Liver (tissue), 9 donors: ENCODE results near the gene SMYD3. TPM values are rescaled to one million over a fixed set of nuclear protein-coding genes. Genes with fewer than 3 reads are reported as not detected.
"Not testable (repeated sequence)": the region's sequence is repeated elsewhere in the genome, so short reads cannot be mapped to it uniquely, and the experiment has no call there.

Experiments used
- DNase-seq: peaks from one replicate; pipeline ENCODE4 v3.0.0-alpha.2; 2017; ENCODE audit warnings: low spot score
- H3K27ac ChIP-seq, 2 donors: one replicate each; pipeline ENCODE4 v1.7.0; 2013; ENCODE audit warnings: inconsistent platforms in 2 of 2, low read length in 2 of 2, control low read depth in 1 of 2, low read depth in 1 of 2, mild to moderate bottlenecking in 1 of 2
- H3K27me3 ChIP-seq, 4 donors: one replicate each; pipeline versions ENCODE4 v1.6.1 to v1.7.0; 2013; ENCODE audit warnings: low read length in 3 of 4, inconsistent platforms in 1 of 4, mild to moderate bottlenecking in 1 of 4, moderate library complexity in 1 of 4; ENCODE audit not compliant: control insufficient read depth in 4 of 4, insufficient read depth in 4 of 4
- H3K36me3 ChIP-seq, 4 donors: one replicate each; pipeline versions ENCODE4 v1.6.1 to v1.7.0; 2013; ENCODE audit warnings: low read length in 3 of 4, mild to moderate bottlenecking in 3 of 4, low read depth in 1 of 4, moderate library complexity in 1 of 4; ENCODE audit not compliant: control insufficient read depth in 4 of 4, insufficient read depth in 3 of 4
- H3K4me1 ChIP-seq, 4 donors: one replicate each; pipeline versions ENCODE4 v1.6.1 to v1.7.0; 2013; ENCODE audit warnings: low read length in 3 of 4, mild to moderate bottlenecking in 3 of 4, moderate library complexity in 1 of 4; ENCODE audit not compliant: control insufficient read depth in 4 of 4, insufficient read depth in 4 of 4
- H3K4me3 ChIP-seq, 3 donors: one replicate each; pipeline versions ENCODE4 v1.6.1 to v1.7.0; 2013; ENCODE audit warnings: low read length in 3 of 3, control low read depth in 1 of 3, low read depth in 1 of 3, mild to moderate bottlenecking in 1 of 3
- H3K9ac ChIP-seq, 2 donors: one replicate each; pipeline ENCODE4 v1.7.0; 2013; ENCODE audit warnings: low read length in 2 of 2, mild to moderate bottlenecking in 2 of 2, moderate library complexity in 2 of 2, control low read depth in 1 of 2, low read depth in 1 of 2
- H3K9me3 ChIP-seq, 4 donors: one replicate each; pipeline versions ENCODE4 v1.6.1 to v1.7.0; 2013; ENCODE audit warnings: low read length in 3 of 4; ENCODE audit not compliant: control insufficient read depth in 4 of 4
- EGR1 ChIP-seq, 2 donors: IDR thresholded peaks; 2 replicates each; pipeline ENCODE4 v1.6.1; 2016 to 2018; ENCODE audit warnings: antibody characterized with exemption in 2 of 2, low read depth in 2 of 2
- FOXA1 ChIP-seq: IDR thresholded peaks from 2 replicates; pipeline ENCODE4 v1.6.1; 2016; ENCODE audit warnings: antibody characterized with exemption
- FOXA2 ChIP-seq: IDR thresholded peaks from 2 replicates; pipeline ENCODE4 v1.6.1; 2016; ENCODE audit warnings: antibody characterized with exemption
- GABPA ChIP-seq, 2 donors: IDR thresholded peaks in 1 of 2; conservative IDR thresholded peaks in 1 of 2; 2 replicates each; pipeline ENCODE4 v1.6.1; 2016; ENCODE audit warnings: antibody characterized with exemption in 2 of 2, mild to moderate bottlenecking in 1 of 2, moderate library complexity in 1 of 2
- HNF4A ChIP-seq, 2 donors: conservative IDR thresholded peaks; 2 replicates each; pipeline ENCODE4 v1.6.1; 2016; ENCODE audit warnings: antibody characterized with exemption in 2 of 2, mild to moderate bottlenecking in 2 of 2
- HNF4G ChIP-seq: IDR thresholded peaks from 2 replicates; pipeline ENCODE4 v1.6.1; 2016; ENCODE audit warnings: antibody characterized with exemption
- JUND ChIP-seq, 2 donors: IDR thresholded peaks; 2 replicates each; pipeline ENCODE4 v1.6.1; 2016; ENCODE audit warnings: antibody characterized with exemption in 2 of 2
- NR2F2 ChIP-seq: IDR thresholded peaks from 2 replicates; pipeline ENCODE4 v1.6.1; 2016; ENCODE audit warnings: antibody characterized with exemption
- RAD21 ChIP-seq, 2 donors: IDR thresholded peaks; 2 replicates each; pipeline ENCODE4 v1.6.1; 2016; ENCODE audit warnings: antibody characterized with exemption in 2 of 2, mild to moderate bottlenecking in 2 of 2
- RXRA ChIP-seq, 2 donors: IDR thresholded peaks; 2 replicates each; pipeline ENCODE4 v1.6.1; 2017 to 2018; ENCODE audit warnings: antibody characterized with exemption in 2 of 2, mild to moderate bottlenecking in 1 of 2
- YY1 ChIP-seq: IDR thresholded peaks from 2 replicates; pipeline ENCODE4 v1.6.1; 2016; ENCODE audit warnings: antibody characterized with exemption, mild to moderate bottlenecking
- WGBS: extraction: QIAGEN DNeasy Blood & Tissue Kit; methylation state at CpG from one replicate; pipeline ENCODE4 v1.1.7; 2013; 5-methylcytosine and 5-hydroxymethylcytosine counted together
- polyA plus RNA-seq, 2 donors: library from polyadenylated mRNA; stranded (reverse) in 1 of 2; unstranded in 1 of 2; fragments of 200-250 nt in 1 of 2; fragments of >200 nt in 1 of 2; fragmentation: Nextera tagmentation in 1 of 2; extraction: Ambion mirVana in 1 of 2; gene quantifications; one replicate each; pipeline versions ENCODE4 v1.2.1 to v1.2.3, GENCODE V29; 2013 to 2015
- total RNA-seq, 2 donors: library from RNA; depleted of rRNA; stranded (reverse); fragments of >200 nt; gene quantifications; one replicate each; pipeline ENCODE4 v1.2.3, GENCODE V29; 2014
- TF ChIP-seq, protein P1 (sequence below): IDR thresholded peaks from 2 replicates; pipeline ENCODE4 v1.6.1; 2016; ENCODE audit warnings: antibody characterized with exemption
- TF ChIP-seq, protein P2 (sequence below): IDR thresholded peaks from 2 replicates; pipeline ENCODE4 v1.6.1; 2016; ENCODE audit warnings: antibody characterized with exemption
- donor health status: healthy.
- donor health status: healthy.
- donor health status: healthy.
- donor health status: healthy.
- donor health status: healthy.

Gene SMYD3
- total and polyA plus RNA-seq, 4 donors, result 3.1 to 9.1 (median 8.0) TPM

DNA sequence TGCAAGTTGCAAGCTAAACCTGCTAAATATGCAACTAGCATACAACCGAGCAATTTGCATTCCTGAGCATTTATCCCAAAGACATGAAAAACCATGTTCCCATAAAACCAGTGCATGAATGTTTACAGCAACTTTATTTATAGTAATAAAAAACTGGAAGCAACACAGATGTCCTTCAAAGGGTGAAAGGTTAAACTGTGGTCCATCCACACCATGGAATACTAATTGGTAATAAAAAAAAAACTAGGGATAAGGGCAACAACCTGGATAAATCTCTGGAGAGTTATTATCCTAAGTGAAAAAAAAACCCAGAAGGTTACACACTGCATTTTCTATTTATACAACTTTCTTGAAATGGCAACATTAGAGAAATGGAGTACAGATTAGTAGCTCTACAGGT is 474.1 kb downstream of the SMYD3 start:
- no peak overlapping the region for H3K4me3 ChIP-seq
- no peak overlapping the region for H3K9ac ChIP-seq
- no peak for DNase-seq
- TF ChIP-seq RXRA (IDR thresholded peaks at IDR 0.05) (peak; percentile 29 to 33), HNF4A (conservative IDR thresholded peaks at IDR 0.05) (no peak), NR2F2 (peak; percentile 89)
- H3K27me3 ChIP-seq, result no peaks in the 10 kb centered on the region
- no peak overlapping the region for H3K27ac ChIP-seq
- no peaks in the 10 kb centered on the region for H3K4me1 ChIP-seq
- 89% methylated on average over 1 of the region's 1 CpG for WGBS
- H3K9me3 ChIP-seq, result no peaks in the 10 kb centered on the region
- H3K36me3 ChIP-seq, result no peaks in the 10 kb centered on the region

DNA sequence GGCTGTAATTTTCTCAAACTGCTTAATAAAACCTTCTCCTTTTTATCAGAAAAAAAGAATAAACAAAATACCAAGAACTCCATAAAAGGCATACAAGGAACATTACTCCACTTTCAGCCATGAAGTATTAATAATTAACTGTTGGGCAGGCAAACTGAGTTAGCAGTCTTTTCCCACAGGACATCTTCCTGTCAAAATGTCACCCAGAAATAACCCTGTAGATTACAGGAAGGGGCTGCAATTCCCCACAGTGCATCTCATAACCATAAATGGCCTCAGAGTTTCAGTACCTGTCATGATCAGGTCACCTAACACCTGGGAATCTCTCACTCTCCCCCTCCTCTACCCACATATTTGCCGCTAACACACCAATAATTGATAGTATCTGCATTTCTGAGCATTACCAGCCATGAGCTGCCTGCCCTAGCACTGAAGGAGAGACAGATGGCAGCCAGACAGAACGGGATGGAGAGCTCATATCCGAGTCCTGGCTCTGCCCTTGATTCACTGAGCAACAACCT is 475.0 kb downstream of the SMYD3 start:
- H3K9me3 ChIP-seq, result no peaks in the 10 kb centered on the region
- H3K4me3 ChIP-seq, result no peak overlapping the region
- no peaks in the 10 kb centered on the region for H3K36me3 ChIP-seq
- no peak for DNase-seq
- H3K9ac ChIP-seq, result no peak overlapping the region
- no peak for TF ChIP-seq YY1
- no peak for TF ChIP-seq FOXA2
- no peak for TF ChIP-seq NR2F2
- no peaks in the 10 kb centered on the region for H3K27me3 ChIP-seq
- no peaks in the 10 kb centered on the region for H3K4me1 ChIP-seq
- no peak overlapping the region for H3K27ac ChIP-seq
- 78% methylated on average over 3 of the region's 3 CpGs for WGBS

DNA sequence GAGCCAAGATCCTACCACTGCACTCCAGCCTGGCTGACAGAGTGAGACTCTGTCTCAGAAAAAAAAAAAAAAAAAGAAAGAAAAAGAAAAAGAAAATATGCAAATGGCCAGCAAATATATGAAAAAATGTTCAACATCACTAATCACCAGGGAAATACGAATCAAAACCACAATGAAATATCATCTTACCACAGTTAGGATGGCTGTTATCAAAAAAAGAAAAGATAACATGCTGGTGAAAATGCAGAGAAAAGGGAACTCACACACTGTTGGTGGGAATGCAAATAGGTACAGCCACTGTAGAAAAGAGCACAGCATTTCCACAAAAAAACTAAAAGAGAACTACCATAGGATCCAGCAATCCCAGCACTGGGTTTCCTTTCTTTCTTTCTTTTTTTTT is 477.5 kb downstream of the SMYD3 start:
- H3K4me1 ChIP-seq, result no peaks in the 10 kb centered on the region
- H3K4me3 ChIP-seq, result no peak overlapping the region
- H3K9me3 ChIP-seq, result no peaks in the 10 kb centered on the region
- WGBS, result 76% methylated on average over 1 of the region's 1 CpG
- DNase-seq, result no peak
- TF ChIP-seq FOXA1, result no peak
- TF ChIP-seq JUND (IDR thresholded peaks at IDR 0.05), result no peak
- TF ChIP-seq HNF4G, result no peak
- no peak for TF ChIP-seq GABPA (IDR thresholded peaks at IDR 0.05 in 1 of 2, conservative IDR thresholded peaks at IDR 0.05 in 1 of 2)
- TF ChIP-seq, protein P1, sequence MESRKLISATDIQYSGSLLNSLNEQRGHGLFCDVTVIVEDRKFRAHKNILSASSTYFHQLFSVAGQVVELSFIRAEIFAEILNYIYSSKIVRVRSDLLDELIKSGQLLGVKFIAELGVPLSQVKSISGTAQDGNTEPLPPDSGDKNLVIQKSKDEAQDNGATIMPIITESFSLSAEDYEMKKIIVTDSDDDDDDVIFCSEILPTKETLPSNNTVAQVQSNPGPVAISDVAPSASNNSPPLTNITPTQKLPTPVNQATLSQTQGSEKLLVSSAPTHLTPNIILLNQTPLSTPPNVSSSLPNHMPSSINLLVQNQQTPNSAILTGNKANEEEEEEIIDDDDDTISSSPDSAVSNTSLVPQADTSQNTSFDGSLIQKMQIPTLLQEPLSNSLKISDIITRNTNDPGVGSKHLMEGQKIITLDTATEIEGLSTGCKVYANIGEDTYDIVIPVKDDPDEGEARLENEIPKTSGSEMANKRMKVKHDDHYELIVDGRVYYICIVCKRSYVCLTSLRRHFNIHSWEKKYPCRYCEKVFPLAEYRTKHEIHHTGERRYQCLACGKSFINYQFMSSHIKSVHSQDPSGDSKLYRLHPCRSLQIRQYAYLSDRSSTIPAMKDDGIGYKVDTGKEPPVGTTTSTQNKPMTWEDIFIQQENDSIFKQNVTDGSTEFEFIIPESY, result no peak
- no peak for TF ChIP-seq NR2F2
- no peak for TF ChIP-seq FOXA2
- TF ChIP-seq, protein P2, sequence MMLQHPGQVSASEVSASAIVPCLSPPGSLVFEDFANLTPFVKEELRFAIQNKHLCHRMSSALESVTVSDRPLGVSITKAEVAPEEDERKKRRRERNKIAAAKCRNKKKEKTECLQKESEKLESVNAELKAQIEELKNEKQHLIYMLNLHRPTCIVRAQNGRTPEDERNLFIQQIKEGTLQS, result no peak
- TF ChIP-seq EGR1 (IDR thresholded peaks at IDR 0.05; ENCODE audit: low read depth in 2 of 2), result no peak
- TF ChIP-seq RAD21 (IDR thresholded peaks at IDR 0.05), result no peak
- TF ChIP-seq RXRA (IDR thresholded peaks at IDR 0.05), result no peak
- no peaks in the 10 kb centered on the region for H3K27me3 ChIP-seq
- H3K36me3 ChIP-seq, result no peaks in the 10 kb centered on the region
- no peak overlapping the region for H3K27ac ChIP-seq
- no peak overlapping the region for H3K9ac ChIP-seq

DNA sequence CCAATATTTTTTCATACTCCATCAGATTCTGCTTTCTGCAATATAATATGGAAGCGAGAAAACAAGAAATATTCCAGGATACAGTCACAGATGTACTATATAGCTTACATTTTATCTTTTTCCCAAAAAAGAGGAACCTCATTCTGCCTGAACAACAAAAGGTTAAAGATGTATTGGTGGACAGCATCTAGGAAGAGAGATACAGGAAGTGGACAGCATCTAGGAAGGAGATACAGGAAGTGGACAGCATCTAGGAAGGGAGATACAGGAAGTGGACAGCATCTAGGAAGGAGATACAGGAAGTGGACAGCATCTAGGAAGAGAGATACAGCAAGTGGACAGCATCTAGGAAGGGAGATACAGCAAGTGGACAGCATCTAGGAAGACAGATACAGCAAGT is 483.0 kb downstream of the SMYD3 start:
- not testable (repeated sequence) for DNase-seq, H3K9me3 ChIP-seq, H3K9ac ChIP-seq, H3K27ac ChIP-seq, H3K27me3 ChIP-seq, H3K36me3 ChIP-seq, H3K4me1 ChIP-seq, H3K4me3 ChIP-seq
- WGBS, result 99% methylated on average over 1 of the region's 1 CpG
